COR-L47 (cell line): ENCODE measurements around the gene VWA5A.

Experiments used
- DNase-seq: peaks from one replicate; lab custom pipeline; 2025; lab: John Stamatoyannopoulos, UW

VWA5A gene

GRCh38 chr11:124114942-124115781 is at the start of gene VWA5A:
VWA5A (plus strand) TSS chr11:124115450; CDS start chr11:124117512, 2,062 bp downstream.
- DNase-seq, result peak; percentile 64

GRCh38 chr11:124068601-124069110 is 46.6 kb upstream of the VWA5A start:
- DNase-seq, result no peak

DNA sequence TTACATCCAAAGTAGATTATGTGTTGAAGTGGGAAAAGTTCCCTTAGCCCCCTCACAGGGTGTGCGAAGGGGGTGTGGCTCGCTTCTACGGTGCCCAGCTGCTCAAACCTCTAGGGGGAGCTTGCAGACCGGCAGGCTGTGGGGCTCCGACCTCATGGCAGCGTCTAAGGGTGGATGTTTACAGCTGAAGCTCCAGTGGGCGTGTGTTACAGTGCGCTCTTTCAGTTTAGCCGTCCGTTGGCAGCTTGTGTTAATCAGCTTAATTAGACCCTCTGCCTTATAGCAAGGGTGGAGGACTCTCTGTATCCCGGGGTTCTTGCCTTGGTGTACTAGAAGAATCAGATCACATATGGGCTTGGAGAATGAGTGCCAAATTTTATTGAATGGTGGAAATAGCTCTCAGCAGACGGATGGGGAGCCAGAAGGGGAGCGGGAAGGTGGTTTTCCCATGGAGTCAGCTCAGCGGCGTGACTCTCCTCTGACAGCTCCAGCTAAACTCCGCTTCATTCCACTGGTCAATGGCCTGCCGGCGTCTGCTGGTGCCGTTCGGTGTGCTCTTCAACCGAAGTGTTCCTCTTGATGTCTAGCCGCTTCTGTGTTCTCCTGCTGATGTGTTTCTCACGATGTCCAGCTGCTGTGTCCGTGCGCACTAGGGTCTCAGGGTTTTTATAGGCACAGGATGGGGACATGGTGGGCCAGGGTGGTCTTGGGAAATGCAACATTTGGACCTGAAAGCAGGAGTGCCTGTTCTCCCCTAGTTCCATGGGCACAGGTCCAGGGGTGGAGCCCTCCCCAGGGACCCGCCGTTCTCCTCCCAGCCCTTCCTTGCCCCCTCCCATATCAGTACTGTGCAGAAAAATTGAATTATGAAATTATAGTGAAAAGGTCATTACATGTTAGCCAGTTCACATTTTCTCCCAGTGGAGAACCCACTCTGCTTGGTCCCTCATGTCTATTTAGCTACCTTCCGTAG is 45.5 kb upstream of the VWA5A start:
- DNase-seq, result peak; percentile 78

GRCh38 chr11:124070915-124071622 is 44.2 kb upstream of the VWA5A start:
- DNase-seq, result peak; percentile 24

GRCh38 chr11:124071623-124071948 is 43.7 kb upstream of the VWA5A start:
- no peak for DNase-seq

GRCh38 chr11:124072147-124072546 is 43.1 kb upstream of the VWA5A start:
- DNase-seq, result no peak

DNA sequence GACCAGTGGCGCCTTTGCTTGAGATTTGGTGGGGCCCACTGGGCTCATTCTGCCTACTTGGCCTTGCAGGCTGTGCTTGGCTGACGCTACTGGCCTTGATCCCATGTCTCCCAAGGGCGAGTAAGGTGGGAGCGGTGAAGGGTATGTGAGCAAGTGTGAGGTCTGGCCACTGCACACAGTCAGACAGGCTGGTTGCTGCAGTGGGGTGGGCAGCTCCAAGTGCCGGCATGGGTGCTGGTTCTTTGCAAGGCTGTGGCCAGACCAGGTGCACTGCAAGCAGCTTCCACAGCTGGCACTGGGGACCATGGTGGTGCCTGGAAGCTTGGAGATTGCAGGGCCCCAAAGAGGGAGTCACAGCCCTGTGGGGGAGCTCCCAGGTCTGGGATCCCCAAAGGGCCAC is 40.7 kb upstream of the VWA5A start:
- no peak for DNase-seq

GRCh38 chr11:124075492-124075840 is 39.8 kb upstream of the VWA5A start:
- no peak for DNase-seq

- peak; percentile 15 for DNase-seq
Observed at GRCh38 chr11:124075841-124076651, 39.2 kb upstream of the VWA5A start.

DNA sequence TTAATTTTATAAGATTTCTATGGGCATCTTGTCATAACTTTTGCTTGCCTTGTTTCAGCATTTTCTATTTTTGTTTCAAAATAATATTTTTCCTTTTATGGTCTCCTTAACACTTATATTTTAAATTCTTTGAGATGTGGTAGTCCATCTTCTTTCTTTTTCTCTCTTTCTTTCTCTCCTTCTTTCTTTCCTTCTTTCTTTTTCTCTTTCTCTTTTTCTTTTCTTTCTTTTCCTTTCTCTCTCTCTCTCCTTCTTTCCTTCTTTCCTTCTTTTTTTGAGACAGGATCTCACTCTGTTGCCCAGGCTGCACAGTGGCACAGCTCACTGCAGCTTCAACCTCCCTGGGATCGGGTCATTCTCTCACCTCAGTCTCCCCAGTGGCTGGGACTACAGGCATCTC is 38.0 kb upstream of the VWA5A start:
- DNase-seq, result no peak

GRCh38 chr11:124078591-124078990 is 36.7 kb upstream of the VWA5A start:
- no peak for DNase-seq

DNA sequence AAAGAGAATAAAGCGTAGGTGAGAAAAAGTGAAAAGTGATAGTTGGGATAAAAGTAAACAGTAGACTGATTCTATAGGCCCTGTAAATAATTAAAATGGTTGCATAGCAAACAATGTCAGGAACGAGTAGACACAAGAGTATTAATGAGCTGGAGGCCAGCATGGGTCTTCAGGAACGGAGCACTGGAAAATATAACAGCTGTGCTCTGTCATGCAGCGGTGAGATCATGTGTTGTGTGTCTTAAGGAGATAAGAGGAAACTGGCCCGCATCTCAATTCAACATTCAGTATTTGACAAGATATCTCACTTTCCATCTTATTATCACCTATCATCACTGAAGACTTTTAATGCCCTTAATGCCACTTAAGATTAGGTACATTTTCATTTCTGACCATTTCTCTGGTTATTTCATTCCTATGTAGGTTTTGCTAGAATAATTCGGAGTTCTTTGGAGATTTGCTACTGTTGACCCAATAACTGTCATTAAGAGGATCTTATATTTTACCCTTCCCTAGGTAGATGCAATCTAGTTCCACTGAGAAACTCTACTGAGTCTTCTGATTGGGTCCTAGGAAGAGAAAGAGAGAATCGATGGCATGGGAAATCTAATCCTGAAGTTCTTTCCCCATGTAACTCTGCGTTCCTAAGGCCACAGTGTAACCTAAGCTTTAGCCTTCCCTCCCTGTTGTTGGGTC is 35.5 kb upstream of the VWA5A start:
- no peak for DNase-seq

GRCh38 chr11:124080327-124081001 is 34.8 kb upstream of the VWA5A start:
- DNase-seq, result no peak

DNA sequence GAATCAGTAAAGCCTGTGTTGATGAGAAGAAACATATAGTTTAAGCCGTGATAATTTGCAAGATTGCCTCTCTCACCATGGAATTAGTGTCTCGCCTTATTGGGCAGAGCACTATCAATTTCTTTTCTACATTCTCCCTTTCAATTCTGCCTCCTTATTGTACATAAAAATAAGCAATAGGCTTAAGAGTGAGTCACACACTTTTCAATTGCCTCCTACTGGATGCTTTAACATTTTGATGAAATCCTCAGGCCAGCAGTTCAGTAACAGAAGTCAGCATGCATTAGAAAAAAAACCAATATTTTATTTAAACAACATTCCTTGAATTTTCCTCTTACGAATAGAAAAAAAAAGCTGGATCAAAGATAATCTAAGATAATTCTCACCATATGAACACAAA is 33.8 kb upstream of the VWA5A start:
- no peak for DNase-seq

DNA sequence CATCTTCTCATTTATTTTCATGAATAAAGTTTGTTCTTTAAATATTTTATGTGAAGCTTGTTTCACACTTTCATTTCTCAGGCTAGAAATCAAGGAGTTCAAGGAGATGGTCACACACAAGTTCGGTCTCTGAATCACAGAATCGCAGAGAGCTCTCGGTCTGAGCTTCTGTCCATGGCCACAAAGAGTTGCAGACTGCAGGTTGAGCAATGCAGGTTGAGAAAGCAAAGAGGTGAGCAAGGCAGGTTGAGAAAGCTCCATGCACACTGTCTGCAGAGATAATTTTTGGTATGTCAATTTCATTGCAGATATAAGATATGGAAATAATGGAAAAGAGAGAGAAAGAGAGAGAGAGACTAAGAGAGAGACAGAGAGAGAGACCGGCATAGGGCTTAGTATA is 32.9 kb upstream of the VWA5A start:
- DNase-seq, result no peak

- no peak for DNase-seq
Observed at GRCh38 chr11:124085583-124085982, 29.7 kb upstream of the VWA5A start.

DNA sequence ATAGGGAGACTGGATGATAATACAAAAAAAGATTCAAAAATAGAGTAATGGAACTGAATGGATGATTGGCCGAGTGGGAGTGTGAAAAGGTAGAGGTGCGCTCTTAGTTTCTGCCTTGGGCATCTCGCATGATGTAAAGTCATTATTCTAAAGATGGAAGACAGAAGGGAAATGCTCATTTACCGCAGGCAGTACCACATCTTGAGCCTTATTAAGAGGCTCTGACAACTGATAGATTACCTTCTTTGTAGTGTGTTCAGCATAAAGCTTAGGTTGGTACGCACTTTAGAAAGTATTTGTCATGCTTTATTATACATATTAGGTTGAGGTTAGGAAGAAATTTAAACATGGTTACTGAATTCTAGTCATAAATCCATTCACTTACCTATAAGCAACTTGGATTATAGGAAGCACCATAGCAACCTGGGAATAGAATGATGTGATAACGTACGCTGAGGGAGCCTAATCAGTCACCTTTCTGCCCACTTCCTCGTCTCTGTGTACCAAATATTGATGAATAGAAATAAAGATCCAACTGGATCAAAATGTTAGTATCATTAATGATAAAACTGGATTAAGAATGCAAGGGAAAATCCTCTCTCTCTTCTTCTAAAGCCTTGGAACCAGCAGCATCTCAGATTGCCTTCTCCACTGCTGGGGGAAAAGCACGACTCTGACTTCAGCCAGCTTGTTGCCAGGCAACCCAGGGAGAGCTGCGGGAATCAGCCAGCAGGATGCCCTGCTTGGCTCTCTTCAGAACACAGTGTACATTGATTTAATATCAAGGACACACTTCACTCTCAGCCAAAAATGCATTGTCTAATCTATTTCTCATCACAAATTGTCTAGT is 29.0 kb upstream of the VWA5A start:
- DNase-seq, result peak; percentile 43

GRCh38 chr11:124090996-124091395 is 24.3 kb upstream of the VWA5A start:
- DNase-seq, result no peak

DNA sequence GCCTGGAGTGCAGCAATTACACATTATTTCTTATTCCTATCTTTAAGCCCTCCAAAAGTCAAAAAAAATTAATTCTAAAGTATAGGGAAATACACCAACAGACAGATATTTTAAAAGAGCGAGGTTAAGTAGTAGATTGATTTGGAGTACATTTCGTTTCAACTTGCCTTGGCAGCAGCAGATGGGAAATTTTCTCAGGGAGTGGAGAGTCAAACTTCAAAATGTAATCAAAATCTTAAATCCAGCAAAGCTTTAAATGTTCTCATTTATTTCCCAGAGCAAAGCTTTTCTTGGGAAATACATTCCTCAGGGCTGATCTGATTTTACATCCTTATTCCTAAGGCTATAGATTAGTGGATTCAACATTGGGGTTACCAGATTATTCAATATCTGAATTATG is 21.9 kb upstream of the VWA5A start:
- DNase-seq, result no peak
